Superior temporal gyrus (tissue), 1 donor: ENCODE results near the gene PIEZO2.

ENCODE experiments used
- DNase-seq: peaks from one replicate; pipeline ENCODE4 v3.0.0-alpha.2; 2016; ENCODE audit errors: extremely low spot score

PIEZO2 gene

DNA sequence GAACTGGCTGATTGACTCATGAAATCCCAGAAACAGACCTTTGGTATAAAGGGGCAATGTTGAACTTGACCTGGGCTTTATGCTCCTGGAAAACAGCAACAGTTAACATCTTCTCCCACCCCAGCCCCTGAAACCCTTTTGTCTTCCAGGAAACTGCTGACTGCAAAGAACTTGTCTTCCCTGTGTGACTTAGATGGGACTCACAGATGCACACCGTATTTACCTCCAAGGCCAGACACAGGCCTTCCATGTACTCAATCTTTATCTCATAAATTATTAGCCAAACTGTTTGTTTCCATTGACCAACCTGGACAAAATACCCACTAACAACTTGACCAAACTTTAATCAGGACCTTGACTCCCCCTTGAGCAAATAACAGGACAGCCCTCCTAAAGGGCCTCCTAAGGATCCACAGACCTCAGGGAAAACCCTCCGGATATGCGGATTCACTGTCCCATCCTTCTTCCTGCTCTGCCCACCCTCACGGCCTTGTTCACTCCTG, 36.3 kb downstream of the PIEZO2 start:
- DNase-seq = no peak

DNA sequence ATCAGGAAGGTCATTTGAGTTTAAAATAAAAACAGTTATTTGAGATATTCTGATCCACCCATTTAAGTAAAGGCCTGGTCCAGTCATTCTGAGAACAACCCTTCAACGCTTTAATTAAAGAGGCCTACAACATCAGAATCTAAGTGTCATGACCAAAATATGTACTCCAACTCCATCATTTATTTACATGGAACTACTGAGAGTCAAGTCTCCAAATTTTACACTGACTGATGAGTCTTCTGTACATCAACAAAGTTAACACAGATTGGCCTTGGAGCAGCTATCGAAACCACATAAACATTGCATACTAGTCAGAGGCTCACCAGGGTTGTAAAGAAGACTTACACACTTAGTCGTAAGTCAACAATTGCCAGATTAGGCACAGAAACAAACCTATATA, 37.1 kb downstream of the PIEZO2 start:
- DNase-seq = no peak

DNA sequence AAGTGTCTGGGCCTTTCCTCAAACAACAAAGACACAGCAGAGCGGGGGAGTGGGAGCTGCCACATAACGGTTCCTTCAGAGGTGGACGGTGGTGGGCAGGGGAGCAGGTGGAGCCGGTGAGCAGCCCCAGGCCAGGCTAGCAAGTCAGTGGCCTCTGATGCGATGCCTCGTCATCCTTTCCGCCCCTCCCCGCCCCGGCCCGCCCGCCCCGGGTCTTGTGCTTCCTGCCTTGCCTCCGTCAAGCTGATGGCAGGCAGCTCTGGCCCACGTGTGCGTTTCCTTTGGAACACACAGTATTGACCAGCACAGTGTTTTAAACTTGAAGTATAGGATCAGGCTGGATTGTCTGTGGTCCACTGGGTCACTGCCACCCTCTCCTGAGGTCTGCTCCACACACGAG, 38.9 kb downstream of the PIEZO2 start:
- DNase-seq = no peak

DNA sequence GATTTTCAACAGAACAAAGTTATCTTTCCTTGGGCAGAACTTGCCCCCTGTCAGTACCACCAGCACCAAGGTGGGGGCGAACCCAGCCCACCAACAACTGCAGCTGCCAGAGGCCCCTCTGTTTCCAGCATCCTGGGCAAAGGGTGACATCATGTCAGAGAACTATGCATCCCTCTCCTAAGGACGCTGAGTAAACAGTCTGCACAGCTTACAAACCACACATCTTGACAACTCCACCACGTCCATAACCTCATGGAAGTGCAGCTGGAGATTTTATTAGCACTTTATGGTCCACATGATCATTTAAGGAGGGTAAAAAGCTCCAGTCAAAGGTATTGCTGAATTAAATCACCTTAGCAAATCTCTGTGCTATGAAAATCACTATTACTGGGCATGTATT, 40.4 kb downstream of the PIEZO2 start:
- no peak for DNase-seq

DNA sequence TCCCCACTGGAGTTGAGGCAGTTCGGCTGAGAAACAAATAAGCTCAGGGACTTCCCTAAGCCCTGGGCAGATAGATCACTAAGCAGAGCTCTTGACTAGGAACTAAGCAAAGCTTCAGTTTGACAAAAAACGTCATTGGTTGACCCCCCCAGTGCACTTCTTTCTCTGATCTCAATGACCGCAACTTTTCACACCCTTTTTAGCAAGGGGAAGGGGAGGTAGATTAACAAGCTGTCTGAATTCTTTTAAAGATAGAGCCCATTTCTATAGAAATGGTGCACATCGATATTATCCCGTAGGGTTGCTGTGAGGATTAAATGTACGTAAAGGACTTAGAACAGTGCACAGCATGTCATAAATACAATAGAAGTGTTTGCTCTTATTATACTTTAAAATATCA, 42.5 kb downstream of the PIEZO2 start:
- no peak for DNase-seq

DNA sequence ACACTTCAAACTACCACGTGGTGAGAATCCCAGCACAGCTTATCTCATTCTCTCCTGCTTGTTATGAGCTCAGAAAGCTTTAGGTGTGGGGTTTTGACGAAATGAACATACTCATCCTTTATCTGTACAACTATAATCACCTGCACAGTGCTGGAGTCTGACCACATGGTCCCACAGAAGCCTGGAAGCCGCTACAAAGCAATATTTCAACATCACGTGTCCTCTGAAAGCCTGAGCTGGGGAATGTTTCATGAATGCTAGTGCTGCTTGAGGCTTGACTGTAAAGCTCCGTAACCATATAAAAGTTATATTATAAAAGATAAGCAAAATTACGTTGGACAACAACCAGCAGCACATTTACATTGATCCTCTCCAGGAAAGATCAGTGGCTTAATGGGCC, 43.9 kb downstream of the PIEZO2 start:
- DNase-seq = no peak

DNA sequence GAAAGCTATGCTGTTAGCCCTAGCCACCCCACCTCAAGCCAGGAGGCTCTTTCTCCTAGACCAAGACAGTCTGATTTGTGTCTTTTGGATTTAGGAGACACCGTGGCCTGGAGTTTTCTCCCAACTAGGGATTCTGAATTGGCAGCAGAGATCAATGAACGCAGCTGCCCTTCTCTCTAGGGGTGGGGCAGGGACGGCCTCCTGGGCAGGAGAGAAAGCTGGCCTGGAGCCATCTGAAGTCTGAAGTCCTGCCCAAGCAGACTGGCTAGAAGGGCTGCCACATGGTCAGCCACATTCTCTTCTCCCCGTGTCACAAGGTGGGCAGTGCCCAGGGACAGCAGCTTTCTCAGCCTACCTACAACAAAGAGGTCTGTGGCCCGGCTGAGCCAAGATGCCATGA, 45.1 kb downstream of the PIEZO2 start:
- no peak for DNase-seq

DNA sequence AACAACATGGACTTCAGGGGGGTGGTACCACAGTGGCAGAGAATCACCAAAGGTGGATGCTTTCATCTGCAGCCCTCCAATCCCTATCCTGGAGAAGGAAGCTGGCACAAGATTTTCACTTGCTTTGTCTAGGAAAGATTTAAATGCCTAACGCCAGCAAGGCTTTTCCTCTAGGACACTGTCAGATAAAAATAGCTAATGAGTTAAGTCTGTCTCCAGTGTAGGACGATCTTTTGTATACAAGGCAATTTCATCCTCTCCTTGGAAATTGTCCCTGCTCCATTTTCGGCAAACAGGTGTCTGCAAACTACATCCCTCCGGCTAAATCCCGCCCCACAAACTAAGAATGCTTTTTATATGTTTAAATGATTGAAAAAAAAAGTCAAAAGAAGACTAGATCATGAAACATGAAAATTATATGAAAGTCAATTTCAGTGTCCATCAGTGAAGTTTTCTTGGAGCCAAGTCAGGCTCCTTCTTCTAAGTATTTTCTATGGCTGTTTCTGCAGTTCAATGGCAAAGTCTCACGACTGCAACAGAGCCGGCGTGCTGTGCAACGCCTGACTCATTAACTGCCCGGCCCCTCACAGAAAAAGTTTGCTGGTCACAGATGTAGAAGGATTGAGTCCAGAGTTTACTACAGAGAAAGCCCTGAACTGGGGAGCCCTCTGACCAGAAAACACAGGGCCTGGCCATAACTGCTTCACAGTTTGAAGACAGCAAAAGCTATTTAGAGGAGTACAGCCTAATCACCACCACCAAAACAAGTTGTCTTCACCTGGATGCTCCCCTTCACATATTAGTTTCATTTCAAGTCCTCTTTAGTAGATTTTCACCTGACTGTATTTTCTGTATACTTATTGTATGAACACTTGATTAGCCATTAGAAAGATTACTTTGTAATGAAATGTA, 52.3 kb downstream of the PIEZO2 start:
- DNase-seq = no peak

DNA sequence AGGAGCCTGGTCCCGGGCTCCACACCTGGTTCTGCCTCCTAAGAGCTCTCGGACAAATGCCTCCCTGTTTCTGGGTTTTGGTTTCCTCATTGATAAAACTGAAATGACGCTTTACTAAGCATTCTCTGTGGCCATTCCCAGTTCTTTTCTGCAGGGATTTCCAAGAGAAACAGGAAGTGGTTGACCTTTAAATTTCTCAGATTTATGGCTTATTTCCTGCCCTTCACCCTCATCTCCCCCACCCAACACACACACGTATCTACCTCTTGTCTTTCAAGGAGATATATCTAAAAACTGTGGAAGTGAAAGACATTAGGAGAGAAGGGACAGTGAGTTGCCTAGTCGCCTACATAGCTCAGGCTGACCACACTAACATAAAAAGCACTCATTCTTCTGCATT, 53.0 kb downstream of the PIEZO2 start:
- DNase-seq = no peak

DNA sequence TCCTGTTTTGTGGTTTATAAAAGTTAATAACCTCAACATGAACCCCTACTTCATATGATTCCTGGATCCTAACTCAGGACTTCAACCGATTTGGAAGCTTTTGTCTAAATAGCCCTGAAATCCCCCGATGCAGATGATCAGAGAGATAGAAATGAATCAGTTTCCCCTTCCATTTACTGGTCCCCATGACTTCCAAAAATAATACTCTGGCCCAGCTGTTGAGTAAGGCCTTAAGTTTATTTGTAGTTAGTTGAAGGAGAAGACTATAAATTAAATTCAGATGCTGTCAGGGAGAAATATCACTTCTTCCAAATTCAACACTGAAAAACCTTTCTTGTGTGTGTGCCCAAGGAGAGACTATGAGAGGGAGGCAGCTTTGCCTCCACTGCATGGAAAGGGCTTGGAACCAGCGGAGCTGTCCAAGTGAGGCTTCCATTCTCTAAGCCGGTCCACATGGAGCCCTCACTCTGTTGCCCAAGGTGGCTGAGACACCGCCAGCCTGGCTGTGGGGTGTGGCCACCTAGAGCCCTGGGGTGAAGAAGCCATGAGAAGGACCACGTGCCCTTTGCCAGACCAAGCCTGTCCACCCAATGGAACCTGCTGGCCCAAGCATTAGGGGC, 53.6 kb downstream of the PIEZO2 start:
- no peak for DNase-seq

DNA sequence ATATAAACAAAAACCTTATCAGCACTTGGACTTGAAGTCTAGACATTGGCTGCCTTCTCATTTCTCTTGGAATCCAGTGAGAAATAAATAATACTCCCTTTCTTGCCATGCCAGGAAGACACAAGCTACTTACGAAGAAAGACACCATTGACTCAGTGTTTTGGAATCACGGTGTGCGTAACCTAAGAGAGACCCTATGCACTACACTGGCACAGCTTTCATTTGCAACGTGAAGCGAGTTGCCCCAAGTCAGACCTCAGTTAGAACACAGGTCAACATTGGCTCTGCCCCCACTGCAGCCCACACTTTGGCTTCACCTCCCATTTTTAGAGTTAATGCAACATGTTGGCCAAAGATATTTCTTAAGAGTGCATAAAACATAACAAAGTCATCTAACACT, 54.2 kb downstream of the PIEZO2 start:
- DNase-seq = no peak

DNA sequence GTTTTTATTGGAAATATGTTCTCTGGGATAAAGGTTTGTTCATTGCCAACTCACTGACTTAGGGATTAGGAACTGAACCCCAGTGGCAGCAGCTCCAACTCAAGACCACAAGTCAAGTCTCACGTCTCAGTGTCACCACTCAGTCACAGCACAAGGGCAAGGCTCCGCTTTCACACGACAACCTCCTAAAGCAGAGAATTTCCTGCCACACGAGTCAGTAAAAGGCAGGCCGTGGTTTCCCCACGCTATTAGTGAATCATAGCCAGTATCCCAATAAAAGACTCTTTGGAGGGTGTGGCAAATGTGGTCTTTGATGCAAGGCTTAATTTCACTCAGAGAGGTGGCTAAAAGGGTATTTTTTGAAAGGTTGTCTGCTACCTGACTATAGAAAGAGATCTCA, 57.6 kb downstream of the PIEZO2 start:
- no peak for DNase-seq

DNA sequence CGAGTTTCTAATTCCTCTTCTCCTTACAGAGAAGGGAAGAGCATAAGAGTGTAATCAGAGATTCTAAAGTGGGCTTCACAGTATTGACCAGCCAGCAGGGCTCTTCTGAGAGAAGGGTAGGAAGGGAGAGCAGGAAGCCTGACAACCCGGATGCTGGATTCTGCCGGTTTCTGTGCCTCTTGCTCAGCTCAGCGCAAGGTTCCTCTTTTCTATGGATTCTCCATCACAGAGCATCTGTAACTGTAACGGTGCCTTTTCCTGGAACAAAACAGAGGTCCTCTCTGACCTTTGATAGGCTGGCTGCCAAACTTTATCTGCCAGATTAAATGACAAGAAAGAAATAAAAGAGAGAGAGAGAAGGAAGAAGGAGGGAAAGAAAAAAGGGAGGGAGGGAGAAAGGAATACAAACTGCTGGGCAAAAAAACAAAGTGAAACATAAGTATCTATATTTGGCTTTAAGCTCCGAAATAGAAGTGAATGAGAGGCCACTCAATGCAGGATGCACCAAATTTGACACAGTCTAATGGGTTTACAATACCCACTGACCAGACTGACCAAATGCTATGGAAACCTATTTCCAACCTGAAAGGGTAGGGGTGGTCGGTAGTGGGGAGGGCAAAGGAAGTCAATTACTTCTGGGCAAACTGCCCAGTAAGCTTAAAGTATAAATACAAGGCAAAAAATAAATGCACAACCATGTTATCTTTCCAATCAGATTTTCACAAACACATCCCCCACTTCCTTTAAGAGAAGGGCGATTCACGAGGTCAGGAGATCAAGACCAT, 59.2 kb downstream of the PIEZO2 start:
- DNase-seq = no peak

DNA sequence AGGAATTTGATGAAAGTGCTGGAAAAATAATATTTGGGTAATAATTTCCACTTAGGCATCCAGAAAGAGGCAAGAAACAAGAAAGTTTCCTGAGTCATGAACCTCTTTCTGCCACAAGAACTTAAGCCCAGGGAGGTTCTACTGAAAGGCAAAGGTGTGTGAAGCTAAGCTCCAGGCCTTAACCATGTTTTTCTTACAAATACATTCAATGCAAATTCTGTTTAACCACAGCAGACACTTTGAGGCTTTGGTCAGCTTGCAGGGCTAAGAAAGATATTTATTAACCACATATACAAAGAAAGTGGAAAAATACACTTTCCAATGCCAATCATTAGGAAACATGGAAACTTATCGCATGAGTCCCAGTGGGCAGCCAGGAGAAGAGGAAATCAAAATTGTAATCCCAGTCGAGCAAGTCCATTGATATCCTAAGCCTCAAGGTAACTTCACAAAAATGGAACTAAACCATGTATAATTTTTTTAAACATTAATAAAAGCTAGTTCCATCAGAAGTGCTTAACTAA, 68.3 kb downstream of the PIEZO2 start:
- DNase-seq = no peak

DNA sequence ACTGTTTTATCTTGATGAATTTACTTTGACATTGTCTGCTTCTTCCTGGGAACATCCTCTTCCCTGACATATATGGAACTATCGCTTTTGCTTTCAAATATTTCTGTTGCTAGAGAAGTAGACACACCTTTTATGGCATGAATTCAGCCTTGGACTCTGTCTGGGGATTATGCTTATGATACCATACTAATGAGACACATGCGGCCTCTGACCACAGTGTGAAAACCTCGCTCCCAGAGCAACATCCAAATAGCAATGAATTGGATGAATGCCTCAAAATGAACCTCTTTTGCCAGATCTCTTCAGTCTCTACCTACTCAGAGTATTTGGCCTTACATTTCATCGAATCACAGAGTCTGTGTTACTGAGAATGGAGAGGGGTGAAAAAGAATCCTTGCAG, 70.9 kb downstream of the PIEZO2 start:
- no peak for DNase-seq

DNA sequence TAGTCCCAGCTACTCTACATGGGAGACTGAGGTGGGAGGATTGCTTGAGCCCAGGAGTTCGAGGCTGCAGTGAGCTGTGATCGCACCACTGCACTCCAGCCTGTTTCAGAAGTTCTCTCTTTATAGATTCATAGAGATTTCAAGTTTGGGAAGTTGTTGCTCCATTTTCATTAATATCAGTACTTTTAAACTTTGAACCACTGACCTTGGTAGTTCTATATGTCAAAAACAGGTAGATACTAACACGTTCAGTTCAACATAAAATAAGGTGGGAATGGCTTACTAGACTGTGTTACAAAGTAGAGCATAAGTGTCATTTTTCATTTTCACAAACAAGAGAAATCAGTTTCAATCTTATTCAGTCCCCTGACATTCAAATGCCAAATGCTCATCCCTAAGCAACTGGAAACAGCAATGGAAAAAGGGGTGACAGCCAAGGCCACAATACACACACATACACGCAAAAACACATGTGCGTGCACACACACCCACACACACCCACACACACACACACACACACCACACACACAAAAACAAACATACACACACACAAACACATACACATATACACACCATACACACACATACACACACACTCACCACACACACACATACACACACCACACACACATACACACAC, 71.7 kb downstream of the PIEZO2 start:
- DNase-seq = no peak

DNA sequence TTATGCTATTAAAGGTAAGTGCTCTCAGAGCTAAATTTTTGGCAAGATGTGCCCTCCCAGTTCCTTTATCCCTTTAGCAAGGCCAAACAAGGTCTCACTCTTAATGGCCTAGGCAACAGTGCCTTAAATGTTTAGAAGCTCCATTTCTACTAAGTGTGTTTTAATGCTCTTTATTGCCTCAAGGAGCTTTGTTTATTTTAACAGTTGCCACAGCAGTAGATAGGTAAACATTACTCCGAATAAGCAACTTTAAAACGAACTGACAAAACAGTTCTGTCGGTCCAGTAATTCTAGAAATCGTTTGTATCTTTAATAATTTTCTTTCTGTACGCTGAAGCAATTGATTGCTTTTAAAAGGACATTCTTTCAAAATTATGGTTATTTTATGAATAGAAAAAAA, 74.5 kb downstream of the PIEZO2 start:
- no peak for DNase-seq

DNA sequence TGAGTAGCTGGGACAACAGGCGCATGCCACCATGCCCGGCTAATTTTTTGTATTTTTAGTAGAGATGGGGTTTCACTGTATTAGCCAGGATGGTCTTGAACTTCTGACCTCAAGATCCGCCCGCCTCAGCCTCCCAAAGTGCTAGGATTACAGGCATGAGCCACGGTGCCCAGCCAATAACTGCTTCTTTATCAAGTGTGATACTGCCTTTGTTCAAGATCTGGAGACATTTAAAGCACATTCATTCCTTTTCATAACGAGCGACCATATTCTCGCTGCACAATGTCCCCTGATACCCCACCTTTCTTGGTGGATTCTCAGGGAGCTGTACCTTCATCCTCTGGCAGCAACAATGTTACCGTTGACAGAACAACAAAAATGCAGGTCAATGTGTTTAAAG, 75.4 kb downstream of the PIEZO2 start:
- DNase-seq = no peak

DNA sequence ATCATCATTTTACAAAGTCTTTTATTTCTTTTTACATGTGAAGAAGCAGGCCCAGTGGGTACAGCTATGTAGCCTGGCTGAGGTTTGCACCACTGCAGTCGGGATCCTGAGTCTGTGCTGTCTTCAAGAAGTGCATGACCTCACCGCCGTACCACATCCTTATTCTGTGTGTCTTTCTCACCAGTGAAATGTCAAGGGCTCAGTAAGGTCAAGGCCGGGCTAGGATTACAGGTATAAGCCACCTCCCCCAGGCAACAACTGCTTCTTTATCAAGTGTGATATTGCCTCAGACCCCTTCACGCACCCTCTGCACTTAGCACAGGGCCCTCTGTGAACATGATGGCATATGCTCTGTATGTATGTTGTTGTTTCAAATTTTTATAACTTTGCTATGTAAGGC, 76.7 kb downstream of the PIEZO2 start:
- DNase-seq = no peak

DNA sequence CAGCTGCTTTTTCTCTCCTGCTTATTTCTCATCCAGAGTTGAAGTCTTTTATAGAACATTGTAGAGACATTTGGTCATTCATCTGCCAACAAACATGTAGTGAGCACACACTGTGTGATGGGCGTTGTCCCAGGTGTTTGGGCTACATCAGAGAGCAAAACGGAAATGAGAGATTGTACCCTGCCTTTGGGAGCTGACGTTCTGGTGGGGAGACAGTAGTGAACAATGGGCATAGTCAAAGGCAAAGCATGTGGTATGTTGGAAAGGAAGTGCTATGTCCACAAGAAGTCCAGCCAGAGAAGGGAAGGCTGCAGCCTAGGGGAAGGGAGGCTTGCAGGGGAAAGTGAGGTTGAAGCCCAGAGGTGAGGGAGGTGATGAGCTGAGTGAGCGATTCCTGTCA, 78.1 kb downstream of the PIEZO2 start:
- DNase-seq = peak; percentile 66

DNA sequence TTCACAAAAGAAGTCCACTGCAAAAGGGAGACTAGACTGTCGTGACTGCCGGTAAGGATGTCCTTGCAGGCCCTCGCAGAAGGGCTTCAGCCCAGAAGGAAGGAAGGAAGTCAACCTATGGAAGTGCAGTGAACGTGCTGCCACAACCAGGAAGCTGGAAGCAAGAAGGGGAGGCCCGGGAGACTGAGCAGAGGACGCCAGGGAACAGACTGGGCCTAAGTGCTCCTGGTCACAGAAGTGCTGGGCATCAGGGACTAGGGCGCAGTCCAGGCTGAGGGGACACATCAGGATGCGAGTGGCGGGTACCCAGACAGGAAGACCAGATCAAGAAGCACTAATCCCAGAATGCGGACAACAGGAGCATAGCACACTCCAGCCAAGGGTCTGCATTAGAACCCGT, 78.8 kb downstream of the PIEZO2 start:
- no peak for DNase-seq

DNA sequence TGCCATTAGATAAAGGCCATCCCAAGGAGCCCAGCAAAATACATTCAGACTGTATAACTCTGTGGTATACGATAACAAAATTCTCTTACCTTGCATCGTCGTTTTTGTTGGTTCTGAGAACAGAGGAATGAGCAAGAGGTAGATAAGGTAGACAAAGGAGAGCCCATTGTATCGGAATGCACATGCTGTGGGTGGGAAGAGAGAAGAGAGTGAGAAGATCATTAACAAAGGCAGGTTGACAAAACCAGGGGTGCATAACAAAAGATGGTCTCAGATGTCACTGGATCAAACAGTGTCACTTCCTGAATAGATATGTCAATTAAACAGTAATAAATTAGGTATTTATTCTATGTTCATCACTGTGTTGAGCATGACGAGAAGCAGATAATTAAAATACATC, 83.3 kb downstream of the PIEZO2 start:
- no peak for DNase-seq
